NCI-H1105 (cell line): ENCODE results near the gene MRI1.

Experiments
- DNase-seq: peaks from one replicate; lab custom pipeline; 2025; lab: John Stamatoyannopoulos, UW

The MRI1 gene

DNA sequence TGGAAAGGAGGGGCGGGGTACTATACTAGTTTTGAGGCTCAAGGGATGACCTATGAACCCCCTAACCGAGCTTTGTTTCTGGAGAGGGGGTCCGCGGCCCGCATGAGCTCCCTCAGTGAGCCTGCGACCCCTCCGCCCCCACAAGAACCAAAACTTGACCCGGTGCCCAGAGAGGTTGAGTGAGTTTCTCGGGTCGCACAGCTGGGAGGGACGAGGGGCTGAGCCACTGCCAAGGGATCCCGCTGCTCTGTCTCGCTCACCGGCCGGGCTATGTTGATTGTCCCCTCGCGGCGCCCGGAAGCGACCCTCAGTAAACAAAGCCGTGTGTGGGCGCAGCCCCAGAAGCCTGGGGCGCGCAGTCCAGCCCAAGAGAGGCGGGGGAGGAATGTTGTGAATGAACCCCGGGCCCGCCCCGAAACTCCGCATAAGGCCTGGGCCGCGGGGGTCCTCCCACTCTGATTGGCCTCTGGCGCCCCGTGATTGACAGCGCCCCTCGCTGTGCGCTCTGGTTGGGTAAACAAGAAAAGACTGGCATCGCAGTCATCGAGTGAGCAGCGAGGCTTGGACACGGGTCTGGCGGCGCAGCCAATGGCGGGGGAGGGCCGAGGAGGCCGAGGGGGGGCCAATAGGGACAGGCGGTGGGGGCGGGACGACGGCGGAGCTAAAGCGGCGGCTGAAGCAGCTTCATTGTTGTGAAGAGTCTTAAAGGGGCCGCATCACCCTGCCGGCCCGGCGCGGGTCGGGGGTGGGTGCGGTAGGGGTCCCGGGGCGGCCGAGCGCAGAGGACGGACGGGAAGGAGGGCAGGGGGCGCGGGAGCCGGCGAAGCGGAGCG is 30.7 kb downstream of the MRI1 start, which contains the start of gene ZSWIM4:
Gene ZSWIM4 (plus strand): TSS at position 687 of the 833 bp plus-strand sequence. CDS start 206 bp downstream, outside the sequence.
- peak; percentile 99 for DNase-seq

DNA sequence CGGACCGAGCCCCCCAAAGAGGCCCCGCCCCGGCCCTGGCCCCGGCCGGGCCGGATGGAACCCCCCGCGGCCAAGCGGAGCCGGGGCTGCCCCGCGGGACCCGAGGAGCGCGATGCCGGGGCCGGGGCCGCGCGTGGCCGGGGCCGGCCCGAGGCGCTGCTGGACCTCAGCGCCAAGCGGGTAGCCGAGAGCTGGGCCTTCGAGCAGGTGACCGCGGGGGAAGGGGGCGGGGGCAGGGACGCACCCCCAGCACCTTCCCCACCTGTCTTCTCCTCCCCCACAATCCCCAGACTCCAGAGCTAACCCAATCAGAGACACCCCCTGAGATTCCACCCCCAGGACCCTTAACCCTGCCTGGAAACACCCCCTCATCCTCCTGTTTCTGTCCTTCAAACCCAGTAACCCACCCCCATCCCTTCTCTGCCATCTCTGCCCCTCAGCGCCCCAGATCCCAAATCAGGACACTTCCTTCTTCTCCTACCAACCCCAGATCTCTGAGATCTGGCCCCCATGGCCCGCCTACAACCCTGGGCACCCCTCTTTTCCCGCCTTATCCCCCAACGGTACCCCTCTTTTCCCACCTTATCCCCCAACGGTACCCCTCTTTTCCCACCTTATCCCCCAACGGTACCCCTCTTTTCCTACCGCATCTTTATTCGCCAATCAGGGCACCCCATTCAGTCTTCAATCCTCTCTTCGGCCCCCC is 31.4 kb downstream of the MRI1 start:
- peak; percentile 39 for DNase-seq

DNA sequence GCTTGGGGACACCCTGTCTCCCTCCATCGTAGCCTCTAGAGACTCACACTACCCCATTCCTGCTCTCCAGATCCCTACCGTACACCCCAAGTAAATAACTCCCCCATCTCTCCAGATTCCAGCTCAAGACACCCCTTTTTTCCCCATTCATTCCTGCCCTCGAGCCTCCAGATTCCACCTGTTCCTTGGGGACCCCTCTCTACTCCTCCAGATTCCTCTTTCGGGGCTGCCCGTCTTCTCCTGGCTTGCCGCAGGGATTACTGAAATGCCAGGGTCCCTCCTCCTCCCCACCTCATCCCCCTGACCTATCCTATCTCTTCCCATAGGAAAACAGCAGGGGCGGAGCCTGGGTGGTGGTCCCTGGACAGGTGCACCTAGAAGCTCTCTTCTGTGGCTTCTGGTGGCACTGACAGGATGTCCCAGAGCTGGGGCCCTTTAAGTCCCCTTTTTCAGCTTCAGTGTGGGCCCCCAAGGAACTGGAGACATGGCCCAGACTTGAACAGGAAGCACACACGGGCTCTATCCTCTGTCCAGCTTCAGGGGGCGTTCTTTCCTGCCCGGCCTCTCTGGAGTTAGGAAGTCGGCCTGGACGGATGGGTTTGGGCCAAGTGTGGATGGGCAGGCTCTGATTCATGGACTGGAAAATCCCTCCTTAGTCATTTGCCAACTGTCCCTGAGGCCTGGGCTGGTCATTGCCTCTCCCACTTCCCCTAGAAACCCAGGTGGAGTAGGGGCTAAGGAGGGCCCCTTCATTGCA is 32.2 kb downstream of the MRI1 start:
- no peak for DNase-seq

DNA sequence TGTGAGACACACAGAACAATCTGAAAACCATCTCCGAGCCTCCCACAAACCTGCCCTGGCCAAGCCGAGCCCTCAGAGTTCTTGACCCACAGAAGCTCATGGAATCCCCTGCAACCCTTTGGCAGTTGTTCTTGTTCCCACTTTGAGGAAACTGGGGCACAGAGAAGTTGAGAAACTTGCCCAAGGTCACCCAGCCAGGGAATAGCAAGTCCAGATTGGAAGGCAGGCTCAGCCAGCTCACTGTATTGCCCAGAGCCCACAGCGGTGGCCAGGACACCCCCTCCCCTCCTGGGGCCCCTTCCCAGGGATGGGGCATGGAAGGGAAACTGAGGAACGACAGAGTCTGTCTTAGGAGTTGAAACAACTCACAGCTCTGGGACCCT is 32.7 kb downstream of the MRI1 start:
- DNase-seq = no peak

DNA sequence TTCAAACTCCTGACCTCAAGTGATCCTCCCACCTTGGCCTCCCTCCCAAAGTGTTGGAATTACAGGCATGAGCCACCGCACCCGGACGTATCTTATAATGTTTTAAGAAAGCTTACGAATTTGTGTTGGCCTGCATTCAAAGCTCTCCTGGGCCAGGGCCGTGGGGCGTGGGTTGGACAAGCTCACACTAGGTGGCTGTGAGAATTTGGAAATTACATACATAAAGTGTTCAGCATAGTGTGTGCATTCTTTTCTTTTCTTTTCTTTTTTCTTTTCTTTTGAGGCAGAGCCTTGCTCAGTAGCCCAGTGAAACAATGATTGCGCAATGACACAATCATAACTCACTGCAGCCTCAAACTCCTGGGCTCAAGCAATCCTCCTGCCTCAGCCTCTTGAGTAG is 33.5 kb downstream of the MRI1 start:
- no peak for DNase-seq

DNA sequence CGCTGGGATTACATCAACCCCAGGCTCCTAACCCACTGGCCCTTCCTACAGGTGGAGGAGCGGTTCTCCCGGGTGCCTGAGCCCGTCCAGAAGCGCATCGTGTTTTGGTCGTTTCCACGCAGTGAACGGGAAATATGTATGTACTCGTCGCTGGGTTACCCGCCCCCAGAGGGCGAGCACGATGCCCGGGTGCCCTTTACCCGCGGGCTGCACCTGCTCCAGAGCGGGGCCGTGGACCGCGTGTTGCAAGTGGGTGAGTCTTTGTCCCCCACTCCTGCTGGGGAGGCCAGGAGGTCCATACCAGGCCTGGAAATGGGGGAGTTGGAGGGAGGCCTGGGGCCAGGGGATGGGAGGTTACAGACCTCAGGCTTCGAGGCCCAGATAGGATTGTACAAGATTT is 35.3 kb downstream of the MRI1 start:
- DNase-seq = no peak

DNA sequence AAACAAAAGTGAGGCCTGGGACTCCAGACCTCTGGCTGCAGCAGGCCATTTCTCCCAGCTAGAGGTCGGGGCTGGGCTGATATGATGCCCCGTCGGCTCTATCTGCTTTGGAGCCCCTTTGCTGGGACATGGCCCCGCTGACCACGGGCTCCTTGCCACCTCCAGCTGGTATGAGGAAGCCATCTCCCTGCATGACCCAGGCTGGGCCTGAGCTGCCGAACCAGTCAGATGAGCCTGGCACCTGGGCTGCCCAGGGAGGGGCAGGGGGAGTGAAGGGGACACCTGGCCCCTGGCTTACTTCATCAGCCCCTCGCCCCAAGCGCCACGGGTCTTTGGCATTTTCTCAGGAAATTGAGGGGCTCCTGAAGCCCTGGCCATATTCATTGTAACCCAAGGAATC is 38.7 kb downstream of the MRI1 start:
- DNase-seq = no peak

DNA sequence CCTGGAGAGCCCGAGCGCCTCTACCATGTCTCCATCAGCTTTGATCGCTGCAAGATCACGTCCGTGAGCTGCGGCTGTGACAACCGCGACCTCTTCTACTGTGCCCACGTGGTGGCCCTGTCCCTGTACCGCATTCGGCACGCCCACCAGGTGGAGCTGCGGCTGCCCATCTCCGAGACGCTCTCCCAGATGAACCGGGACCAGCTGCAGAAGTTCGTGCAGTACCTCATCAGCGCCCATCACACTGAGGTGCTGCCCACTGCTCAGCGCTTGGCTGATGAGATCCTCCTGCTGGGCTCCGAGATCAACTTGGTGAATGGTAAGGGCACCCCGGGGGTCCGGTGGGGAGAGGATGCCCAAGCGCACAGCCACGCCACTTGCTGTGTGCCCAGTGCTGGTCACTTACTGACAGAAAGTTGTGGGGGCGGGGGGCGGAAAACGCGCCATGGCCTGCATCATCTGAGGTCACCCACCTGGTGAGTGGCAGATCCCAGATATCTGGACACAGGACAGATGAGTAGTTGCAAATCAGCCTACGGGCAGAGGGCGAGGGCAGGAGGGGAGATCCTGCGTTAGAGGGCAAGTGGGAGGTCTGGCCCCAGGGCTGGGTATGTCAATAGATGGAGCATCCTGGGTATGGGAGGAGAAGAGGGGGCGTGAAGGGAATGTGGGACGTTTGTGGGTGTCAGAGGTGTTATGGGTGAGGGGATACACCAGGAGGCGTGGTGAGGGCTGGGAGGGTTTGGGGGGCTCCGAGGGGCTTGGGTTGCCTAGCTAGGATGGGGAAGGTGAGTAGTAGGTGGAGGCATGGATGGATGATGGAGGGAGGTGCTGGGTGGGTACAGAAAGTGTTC is 40.7 kb downstream of the MRI1 start:
- no peak for DNase-seq

DNA sequence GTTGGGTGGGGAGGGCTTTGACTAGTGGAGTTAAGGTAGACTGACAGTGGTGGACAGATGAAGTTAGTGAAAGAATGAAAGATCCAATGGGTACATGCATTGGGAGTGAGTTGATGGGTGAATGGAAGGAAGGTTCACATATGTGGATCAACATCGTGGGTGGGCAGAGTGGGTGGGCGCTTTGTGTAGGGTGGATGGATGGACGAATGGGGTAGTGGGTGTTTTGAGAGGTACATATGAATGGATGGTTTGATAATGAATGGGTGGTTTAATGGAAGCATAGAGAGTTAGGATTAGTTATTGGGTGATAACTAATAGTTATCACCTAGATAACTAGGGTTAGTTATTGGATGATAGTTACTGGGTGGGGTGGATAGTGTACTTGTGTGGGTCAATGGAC is 42.4 kb downstream of the MRI1 start:
- no peak for DNase-seq

DNA sequence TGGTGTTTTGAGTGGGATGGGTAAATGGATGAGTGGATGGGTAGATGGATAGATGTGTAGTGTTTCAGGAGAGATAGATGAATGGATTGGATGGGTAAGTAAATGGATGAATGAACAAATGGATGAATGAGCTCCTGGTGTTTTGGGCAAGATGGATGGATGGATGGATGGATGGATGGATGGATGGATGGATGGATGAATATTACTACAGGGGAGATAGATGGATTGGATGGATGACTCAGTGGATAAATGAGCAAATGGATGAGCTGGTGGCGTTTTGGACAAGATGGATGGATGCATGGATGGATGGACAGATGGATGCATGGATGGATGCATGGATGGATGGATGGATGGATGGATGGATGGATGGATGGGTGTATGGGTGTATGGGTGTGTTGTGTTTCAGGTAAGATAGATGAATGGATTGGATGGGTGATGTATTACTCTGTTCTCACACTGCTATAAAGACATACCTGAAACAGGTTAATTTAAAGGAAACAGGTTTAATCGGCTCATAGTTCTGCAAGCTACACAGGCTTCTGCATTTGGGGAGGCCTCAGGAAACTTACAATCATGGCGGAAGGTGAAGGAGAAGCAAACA is 43.2 kb downstream of the MRI1 start:
- DNase-seq = no peak

DNA sequence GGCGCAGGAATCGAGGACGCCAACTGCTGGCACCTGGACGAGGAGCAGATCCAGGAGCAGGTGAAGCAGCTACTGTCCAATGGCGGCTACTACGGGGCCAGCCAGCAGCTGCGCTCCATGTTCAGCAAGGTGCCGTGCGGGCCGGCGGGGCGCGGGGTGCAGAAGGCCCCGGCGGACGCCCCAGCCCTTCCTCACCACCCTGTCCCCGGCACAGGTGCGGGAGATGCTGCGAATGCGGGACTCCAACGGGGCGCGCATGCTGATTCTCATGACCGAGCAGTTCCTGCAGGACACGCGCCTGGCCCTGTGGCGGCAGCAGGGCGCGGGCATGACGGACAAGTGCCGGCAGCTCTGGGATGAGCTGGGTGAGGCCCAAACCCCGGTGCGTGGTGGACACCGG is 44.5 kb downstream of the MRI1 start:
- no peak for DNase-seq

DNA sequence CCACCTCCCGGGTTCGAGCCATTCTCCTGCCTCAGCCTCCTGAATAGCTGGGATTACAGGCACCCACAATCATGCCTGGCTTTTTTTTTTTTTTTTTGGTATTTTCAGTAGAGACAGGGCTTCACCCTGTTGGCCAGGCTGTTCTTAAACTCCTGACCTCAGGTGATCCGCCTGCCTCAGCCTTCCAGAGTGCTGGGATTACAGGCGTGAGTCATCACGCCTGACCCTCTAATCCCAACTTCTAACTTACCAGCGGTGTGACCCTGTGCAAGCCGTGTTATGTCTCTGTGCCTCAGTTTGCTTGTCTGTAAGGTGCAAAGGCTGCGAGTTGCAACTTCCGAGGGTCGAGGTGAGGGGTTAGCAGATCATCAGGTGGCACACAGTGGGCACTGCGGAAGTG is 48.2 kb downstream of the MRI1 start:
- DNase-seq = no peak

DNA sequence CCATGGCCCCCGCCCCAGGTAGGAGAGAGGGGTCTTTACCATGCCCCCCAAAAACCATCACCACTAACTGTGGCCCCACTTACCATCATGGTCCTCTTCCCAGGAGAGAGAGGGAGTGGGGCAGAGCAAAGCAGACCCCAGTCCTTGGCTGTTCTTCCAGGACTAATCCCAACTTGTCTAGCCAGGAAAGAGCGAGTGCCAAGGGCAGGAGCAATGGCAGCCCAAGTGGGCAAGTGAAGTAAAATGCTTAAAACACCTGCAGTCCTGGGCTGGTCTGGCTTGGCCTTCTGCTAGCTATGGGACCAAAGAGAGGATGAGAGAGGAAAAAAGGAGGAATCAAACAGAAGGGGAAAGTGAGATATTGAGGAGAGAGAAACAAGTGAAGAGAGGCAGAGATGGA is 48.8 kb downstream of the MRI1 start:
- DNase-seq = no peak

DNA sequence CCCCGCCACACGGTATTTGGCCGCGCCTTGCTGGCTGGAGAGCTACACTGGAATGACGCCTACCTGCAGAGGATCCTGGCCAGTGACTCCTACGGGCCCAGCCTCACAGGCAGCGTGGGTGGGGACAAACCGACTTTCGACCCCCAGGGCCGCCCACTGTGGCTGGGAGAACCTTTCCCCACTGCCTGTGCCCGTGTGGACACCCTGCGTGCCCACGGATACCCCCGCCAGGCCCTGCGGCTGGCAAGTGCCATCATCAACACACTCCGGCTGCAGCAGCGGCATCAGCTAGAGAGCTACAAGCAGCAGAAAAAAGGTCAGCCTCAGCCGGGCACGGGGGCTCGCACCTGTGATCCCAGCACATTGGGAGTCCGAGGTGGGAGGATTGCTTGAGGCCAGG is 50.2 kb downstream of the MRI1 start:
- DNase-seq = no peak

DNA sequence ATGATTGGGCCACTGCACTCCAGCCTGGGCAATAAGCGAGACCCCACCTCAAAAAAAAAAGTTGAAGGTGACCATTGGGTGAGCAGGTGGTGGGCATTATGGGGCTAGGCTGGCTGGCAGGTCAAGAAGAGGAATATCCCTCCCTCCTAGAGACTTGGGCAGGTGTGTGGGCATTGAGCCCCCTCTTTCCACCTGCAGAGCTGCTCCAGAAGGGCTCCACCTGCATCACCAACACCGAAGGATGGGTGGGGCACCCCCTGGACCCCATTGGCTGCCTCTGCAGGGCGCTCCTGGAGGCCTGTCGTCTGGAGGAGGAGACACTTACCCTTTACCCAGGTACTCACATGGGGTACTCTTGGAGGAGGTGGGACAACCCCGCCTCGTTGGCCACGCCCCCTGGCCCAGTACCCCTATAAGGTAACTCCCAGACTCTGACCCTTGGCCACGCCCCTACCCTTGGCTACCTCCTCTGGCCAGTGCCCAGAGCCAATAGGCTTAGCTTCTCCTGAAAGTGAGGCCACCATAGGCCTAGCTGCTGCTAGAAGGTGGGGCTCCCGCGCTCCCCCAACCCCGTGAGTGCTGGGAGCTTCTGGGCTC is 52.8 kb downstream of the MRI1 start:
- DNase-seq = no peak

DNA sequence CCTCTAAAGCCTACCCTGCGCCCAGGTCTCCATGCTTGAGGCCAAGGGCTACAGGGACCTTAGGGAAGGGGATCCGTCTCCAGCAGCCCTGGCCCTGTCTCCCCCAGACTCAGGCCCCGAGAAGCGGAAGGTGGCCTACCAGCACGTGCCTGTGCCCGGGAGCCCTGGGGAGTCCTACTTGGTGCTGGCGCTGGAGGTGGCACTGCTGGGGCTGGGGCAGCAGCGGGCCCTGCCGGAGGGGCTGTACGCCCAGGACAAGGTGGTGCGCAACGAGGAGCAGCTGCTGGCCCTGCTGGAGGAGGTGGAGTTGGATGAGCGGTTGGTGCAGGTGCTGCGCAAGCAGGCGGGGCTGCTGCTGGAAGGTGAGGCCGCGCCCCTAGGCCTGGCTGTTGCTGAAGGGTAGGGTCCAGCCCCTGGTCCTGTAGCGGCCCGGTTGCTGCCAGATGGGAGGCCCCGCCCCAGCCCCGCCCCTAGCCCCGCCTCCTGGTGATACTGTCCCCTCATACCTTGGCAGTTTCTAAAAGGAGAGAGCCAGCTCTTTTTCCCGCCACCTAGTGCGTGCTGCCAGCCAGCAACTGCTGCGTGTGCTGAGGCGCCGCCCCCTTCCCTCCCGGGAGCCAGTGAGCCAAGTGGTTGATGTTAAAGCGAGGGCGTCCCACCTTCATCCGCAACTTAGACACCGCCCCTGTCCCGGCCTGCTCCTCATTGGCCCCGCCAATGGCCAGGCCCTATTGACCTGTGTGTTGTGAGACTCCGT is 53.5 kb downstream of the MRI1 start:
- DNase-seq = no peak

DNA sequence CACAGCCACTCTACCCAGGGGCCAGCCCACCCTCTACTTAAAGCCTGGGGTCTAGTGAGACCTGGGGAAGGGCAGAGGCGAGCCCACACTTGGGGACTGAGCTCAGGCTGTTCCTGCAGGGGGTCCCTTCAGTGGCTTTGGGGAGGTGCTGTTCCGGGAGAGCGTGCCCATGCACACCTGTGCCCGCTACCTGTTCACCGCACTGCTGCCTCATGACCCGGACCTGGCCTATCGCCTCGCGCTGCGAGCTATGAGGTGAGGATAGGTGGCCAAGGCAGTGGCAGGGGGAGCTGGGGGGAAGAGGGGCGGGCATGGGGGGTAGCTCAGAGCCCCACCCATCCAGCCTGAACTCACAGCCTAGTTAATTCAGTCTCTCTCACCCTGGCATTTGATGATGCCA is 54.9 kb downstream of the MRI1 start:
- DNase-seq = no peak

DNA sequence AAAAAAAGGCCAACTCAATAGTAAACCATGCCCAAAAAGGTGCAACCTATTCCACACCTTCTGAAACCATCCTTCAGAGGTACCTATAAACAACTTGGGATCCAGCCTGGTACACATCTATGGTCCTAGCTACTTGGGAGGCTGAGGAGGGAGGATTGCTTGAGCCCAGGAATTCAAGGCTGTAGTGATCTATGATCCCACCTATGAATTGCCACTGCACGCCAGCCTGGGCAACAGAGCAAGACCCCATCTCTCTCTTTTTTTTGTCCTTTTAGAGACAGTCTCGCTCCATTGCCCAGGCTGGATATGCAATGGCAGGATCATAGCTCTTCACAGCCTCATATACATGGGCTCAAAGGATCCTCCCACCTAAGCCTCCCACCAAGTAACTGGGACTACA is 57.0 kb downstream of the MRI1 start:
- no peak for DNase-seq

DNA sequence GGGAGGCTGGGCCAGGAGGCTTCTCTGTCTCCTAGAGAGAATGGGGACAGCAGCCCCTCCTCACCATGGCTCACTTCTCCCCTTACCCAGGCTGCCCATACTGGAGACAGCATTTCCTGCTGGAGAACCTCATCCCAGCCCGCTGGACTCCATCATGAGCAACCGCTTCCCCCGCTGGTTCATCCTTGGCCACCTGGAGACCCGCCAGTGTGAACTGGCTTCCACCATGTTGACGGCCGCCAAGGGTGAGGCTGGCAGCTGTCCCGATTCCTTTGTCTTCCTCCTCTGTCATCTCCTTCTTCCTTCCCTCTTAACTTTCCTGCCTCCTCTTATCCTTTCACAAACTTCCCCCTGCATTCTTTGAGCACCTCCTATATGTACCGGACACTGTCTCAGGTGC is 58.9 kb downstream of the MRI1 start:
- DNase-seq = no peak
